ENCODE data around the gene EHBP1.

GRCh38 chr2:62801814-62802523 is 96.5 kb downstream of the EHBP1 start:
- TF ChIP-seq, protein P1, sequence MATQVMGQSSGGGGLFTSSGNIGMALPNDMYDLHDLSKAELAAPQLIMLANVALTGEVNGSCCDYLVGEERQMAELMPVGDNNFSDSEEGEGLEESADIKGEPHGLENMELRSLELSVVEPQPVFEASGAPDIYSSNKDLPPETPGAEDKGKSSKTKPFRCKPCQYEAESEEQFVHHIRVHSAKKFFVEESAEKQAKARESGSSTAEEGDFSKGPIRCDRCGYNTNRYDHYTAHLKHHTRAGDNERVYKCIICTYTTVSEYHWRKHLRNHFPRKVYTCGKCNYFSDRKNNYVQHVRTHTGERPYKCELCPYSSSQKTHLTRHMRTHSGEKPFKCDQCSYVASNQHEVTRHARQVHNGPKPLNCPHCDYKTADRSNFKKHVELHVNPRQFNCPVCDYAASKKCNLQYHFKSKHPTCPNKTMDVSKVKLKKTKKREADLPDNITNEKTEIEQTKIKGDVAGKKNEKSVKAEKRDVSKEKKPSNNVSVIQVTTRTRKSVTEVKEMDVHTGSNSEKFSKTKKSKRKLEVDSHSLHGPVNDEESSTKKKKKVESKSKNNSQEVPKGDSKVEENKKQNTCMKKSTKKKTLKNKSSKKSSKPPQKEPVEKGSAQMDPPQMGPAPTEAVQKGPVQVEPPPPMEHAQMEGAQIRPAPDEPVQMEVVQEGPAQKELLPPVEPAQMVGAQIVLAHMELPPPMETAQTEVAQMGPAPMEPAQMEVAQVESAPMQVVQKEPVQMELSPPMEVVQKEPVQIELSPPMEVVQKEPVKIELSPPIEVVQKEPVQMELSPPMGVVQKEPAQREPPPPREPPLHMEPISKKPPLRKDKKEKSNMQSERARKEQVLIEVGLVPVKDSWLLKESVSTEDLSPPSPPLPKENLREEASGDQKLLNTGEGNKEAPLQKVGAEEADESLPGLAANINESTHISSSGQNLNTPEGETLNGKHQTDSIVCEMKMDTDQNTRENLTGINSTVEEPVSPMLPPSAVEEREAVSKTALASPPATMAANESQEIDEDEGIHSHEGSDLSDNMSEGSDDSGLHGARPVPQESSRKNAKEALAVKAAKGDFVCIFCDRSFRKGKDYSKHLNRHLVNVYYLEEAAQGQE (IDR thresholded peaks at IDR 0.05; ENCODE audit: insufficient read depth in 1 of 2, low read depth in 2 of 2, low read length in 2 of 2), result no peak
- TF ChIP-seq POLR2AphosphoS5 (IDR thresholded peaks at IDR 0.05; ENCODE audit: low read depth, low read length), result no peak
- no peak for TF ChIP-seq TAF1 (IDR thresholded peaks at IDR 0.05; ENCODE audit: borderline replicate concordance, insufficient read depth, low read length)
- TF ChIP-seq SIN3A (IDR thresholded peaks at IDR 0.05; ENCODE audit: borderline replicate concordance, insufficient read depth, low read length), result no peak
